NOMO-1 (cell line): Measurements from ENCODE around the gene TENT4B.
"Not testable (repeated sequence)": the region's sequence is repeated elsewhere in the genome, so short reads cannot be mapped to it uniquely, and the experiment has no call there.

Experiments used
- DNase-seq, 2 experiments: peaks; one replicate each; lab custom pipeline; 2025; ENCODE audit not compliant: unreplicated experiment in 2 of 2; lab: John Stamatoyannopoulos, UW

The TENT4B gene

DNA sequence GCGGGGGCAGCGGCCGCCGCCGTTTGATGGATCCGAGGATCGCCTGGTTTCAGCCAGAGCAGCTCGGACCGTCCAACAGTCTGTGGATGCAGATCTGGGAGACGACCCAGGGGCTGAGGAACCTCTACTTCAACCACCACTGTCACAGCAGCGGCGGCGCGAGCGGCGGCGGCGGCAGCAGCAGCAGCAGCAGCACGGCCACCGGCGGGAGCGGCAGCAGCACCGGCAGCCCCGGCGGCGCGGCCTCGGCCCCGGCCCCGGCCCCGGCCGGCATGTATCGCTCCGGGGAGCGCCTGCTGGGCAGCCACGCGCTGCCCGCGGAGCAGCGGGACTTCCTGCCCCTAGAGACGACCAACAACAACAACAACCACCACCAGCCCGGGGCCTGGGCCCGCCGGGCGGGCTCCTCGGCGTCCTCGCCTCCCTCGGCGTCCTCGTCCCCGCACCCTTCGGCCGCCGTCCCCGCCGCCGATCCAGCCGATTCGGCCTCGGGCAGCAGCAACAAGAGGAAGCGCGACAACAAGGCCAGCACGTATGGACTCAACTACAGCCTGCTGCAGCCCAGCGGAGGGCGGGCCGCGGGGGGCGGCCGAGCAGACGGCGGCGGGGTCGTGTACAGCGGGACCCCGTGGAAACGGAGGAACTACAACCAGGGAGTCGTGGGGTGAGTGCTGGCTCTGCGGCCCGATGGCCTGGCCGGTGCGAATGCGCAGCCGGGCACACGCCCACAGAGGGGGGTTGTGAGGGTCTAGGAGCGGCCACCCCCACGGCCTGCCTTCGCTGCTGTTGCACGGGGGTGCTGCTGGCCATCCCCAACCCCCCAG is 702 bp downstream of the TENT4B start:
- peak; percentile 22 to 39 for DNase-seq

- no peak for DNase-seq
Measured at GRCh38 chr16:50154420-50154950, 1.4 kb downstream of the TENT4B start.

DNA sequence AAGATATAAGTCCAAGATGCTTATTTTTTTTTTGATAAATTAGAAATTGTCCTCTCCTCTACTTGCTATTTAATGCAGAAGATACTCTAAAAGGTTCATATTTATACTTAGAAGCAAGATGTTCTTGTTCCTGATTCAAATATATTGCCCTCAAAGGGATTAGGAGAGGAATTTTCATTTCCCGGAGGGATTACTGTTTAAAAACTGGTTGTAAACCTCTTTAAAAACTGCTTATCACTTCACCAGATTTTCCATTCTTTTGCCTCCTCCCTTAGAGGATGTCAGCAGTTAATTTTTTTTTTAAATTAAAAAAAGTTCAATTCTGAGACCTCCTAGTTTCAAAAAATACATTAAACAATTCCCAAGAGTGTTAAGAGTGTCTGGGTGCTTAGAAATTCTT is 2.8 kb downstream of the TENT4B start:
- no peak for DNase-seq

GRCh38 chr16:50156590-50156989 is 3.5 kb downstream of the TENT4B start:
- DNase-seq: no peak

- DNase-seq: no peak
Measured at GRCh38 chr16:50160495-50161164, 7.5 kb downstream of the TENT4B start.

GRCh38 chr16:50161950-50162349 is 8.8 kb downstream of the TENT4B start:
- DNase-seq: no peak

GRCh38 chr16:50165473-50165872 is 12.4 kb downstream of the TENT4B start:
- no peak for DNase-seq

- no peak for DNase-seq
Measured at GRCh38 chr16:50166511-50167500, 13.7 kb downstream of the TENT4B start.

- no peak for DNase-seq
Measured at GRCh38 chr16:50167556-50167955, 14.4 kb downstream of the TENT4B start.

- peak in 1 of 2 experiments; percentile 17 for DNase-seq
Measured at GRCh38 chr16:50169555-50170096, 16.5 kb downstream of the TENT4B start.

GRCh38 chr16:50171773-50172172 is 18.7 kb downstream of the TENT4B start:
- not testable (repeated sequence) for DNase-seq

DNA sequence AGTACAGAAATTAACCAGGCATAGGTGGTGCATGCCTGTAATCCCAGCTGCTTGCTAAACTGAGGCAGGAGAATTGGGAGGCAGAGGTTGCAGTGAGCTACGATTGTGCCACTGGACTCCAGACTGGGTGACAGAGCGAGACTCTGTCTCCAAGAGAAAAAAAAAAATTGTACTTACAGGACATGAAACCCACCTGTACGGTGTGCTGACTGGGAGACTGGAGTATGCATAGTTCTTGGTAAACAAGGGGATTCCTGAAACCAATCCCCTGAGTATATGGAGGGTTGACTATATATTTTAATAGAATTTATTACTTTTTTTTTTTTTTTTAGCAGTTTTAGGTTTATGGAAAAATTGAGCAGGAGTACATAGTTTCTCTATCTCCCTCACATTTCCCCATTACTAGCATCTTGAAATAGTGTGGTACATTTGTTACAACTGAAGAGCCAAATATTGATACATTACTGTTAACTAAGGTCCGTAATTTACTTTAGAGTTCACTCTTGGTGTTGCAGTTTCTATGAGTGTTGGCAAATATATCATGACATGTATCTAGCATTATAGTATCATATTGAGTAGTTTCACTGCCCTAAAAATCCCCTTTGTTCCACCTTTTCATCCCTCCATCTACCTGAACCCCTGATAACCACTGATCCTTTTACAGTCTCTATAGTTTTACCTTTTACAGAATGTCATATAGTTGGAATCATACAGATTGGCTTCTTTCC is 19.3 kb downstream of the TENT4B start:
- DNase-seq: no peak

- DNase-seq: no peak
Measured at GRCh38 chr16:50173316-50173715, 20.2 kb downstream of the TENT4B start.

DNA sequence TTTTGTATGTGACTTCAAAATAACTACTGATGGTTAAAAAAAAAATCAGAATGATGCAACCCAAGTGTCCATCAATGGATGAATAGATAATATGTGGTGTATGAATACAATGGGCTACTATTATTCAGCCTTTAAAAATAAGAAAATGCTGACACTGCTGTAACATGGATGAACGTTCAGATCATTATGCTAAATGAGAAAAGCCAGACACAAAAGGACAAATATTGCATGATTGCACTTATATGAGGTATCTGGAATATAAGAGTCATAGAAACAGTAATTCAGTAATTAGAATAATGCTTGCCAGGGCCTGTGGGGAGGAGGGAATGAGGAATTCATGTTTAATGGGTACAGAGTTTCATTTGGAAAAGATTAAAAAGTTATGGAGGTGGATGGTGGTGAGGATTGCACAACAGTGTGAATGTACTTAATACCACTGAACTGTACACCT is 25.4 kb downstream of the TENT4B start:
- no peak for DNase-seq

GRCh38 chr16:50182441-50182840 is 29.3 kb downstream of the TENT4B start:
- no peak for DNase-seq

- DNase-seq: no peak
Measured at GRCh38 chr16:50183316-50183715, 30.2 kb downstream of the TENT4B start.

GRCh38 chr16:50185005-50185505 is 31.9 kb downstream of the TENT4B start:
- no peak for DNase-seq

- DNase-seq: no peak
Measured at GRCh38 chr16:50188619-50189136, 35.6 kb downstream of the TENT4B start.

DNA sequence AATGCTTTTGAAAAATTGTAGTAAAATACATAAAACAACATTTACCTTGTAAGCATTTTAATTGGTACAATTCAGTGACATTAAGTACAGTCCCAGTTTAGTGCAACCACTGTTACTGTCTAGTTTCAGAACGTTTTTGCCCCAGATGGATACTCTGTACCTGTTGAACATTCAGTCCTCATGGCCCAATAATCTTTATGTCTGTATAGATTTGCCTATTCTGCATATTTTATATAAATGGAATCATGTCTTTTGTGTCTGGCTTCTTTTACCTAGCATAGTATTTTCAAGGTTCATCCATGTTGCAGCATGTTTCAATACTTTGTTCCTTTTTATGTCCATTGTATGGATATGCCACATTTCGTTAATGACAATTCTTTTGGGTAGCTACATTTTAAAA is 37.2 kb downstream of the TENT4B start:
- DNase-seq: no peak
